Measurements from ENCODE around the gene AKAP8L. TPM values are rescaled to one million over a fixed set of nuclear protein-coding genes. Genes with fewer than 3 reads are reported as not detected.

AKAP8L gene
- polyA plus RNA-seq, 1 of the 3 experiments (the other 2 are of a cell fraction), result 44.7 TPM

GRCh38 chr19:15467734-15468214, 49.0 kb upstream of the AKAP8L start (continued):
- TF ChIP-seq FOXJ3 (CRISPR knock-in tag; IDR thresholded peaks at IDR 0.05) (no peak), EP300 (IDR thresholded peaks at IDR 0.05; ENCODE audit: borderline replicate concordance in 1 of 2, low read depth in 1 of 2, low read length in 1 of 2) (no peak), FOXM1 (IDR thresholded peaks at IDR 0.05; ENCODE audit: low read depth) (no peak), RAD21 (IDR thresholded peaks at IDR 0.05; ENCODE audit: low read length) (no peak), JUND (IDR thresholded peaks at IDR 0.05) (no peak), RFX5 (IDR thresholded peaks at IDR 0.05; ENCODE audit: low read length) (no peak)

DNA sequence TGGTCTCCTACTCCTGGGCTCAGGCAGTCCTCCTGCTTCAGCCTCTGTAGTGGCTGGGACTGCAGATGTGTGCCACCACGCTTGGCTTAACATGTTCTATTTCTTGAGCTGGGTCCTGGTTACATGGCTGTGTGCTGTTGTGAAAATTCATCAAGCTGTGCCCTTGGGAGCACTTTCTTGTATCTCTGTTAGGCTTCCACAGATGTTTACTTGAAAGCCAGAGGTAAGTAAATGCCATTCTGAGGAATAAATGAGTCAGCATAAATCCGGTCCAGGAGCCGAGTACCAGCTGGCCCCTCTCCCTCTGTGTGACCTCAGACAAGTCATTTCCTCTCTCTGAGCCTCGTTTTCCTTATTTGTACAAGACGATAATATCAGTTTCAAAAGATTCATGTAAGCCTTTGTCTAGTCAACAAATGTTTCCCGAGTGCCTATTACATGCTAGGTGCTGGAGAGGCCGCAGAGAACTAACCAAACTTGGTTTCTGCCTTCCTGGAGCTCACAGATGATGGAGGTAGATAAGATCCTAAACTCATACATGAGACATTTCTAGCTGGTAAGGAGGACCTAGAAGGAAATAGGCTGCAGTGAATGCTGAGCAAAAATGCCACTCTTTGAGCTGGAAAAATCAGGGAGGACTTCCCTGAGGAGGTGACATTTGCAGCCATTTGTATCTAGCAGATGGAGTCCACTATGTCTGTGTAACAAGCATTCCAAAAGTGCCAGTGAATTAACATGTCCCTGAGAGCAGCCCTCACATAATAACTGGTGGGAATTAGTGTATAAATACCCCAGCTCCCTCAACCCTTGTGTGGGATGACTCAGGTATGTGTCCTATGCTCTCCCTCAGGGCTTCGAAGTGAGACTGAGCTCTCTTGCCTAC, 48.3 kb upstream of the AKAP8L start:
- H4K20me1 ChIP-seq (ENCODE audit: insufficient read depth), result no peaks in the 10 kb centered on the region
- DNase-seq, result no peak
- no peak overlapping the region for H3K27ac ChIP-seq (ENCODE audit: low read depth in 2 of 2, low read length in 1 of 2)
- H3K79me2 ChIP-seq (ENCODE audit: insufficient read depth), result no peaks in the 10 kb centered on the region
- no peaks in the 10 kb centered on the region for H3K9me2 ChIP-seq
- H2AFZ ChIP-seq (ENCODE audit: low read depth), result no peak overlapping the region
- H3K4me1 ChIP-seq (ENCODE audit: control insufficient read depth in 1 of 2, insufficient read depth in 2 of 2, low read depth in 1 of 2, low read length in 1 of 2), result no peaks in the 10 kb centered on the region
- H3K36me3 ChIP-seq (replicated peaks in 1 of 2; ENCODE audit: control insufficient read depth in 1 of 2, insufficient read depth in 2 of 2, low read length in 1 of 2), result no peaks in the 10 kb centered on the region
- TF ChIP-seq EP300 (IDR thresholded peaks at IDR 0.05; ENCODE audit: borderline replicate concordance in 1 of 2, low read depth in 1 of 2, low read length in 1 of 2), result no peak
- TF ChIP-seq TCF12 (IDR thresholded peaks at IDR 0.05), result peak; percentile 20; the same call in 1 of the 2 replicates
- H3K9me3 ChIP-seq, result no peaks in the 10 kb centered on the region
- CTCF ChIA-PET, result interaction anchor here (0.7 to 1.5 kb wide), 2 partner anchors 12 to 48 kb away, joined by 3 to 5 read pairs; partner anchors contain the start of gene AKAP8L
- peaks cover 8% of the 10 kb centered on the region for H3F3A ChIP-seq (replicated peaks; ENCODE audit: insufficient read depth)
- H3K27me3 ChIP-seq (ENCODE audit: insufficient read depth), result peaks cover 24% of the 10 kb centered on the region
- no peak overlapping the region for H3K9ac ChIP-seq
- 13% methylated on average over 8 of the region's 8 CpGs for WGBS (ENCODE audit: low lambda C conversion rate)
- peak overlapping the region; percentile 14 for H3K4me2 ChIP-seq
- POLR2A ChIA-PET, result no interaction called here
- no peak overlapping the region for H3K4me3 ChIP-seq (ENCODE audit: low read depth in 2 of 2, low read length in 1 of 2)

- WGBS (ENCODE audit: low lambda C conversion rate), result 39% methylated on average over 16 of the region's 17 CpGs
- H2AFZ ChIP-seq (ENCODE audit: low read depth), result no peak within 1 kb of the TSS
- POLR2A ChIA-PET, result no interaction called here
Measured at GRCh38 chr19:15464394-15465385, 45.9 kb upstream of the AKAP8L start, which contains the start of gene RASAL3. TSS of gene RASAL3 (minus strand) at chr19:15464544. CDS start at chr19:15464358, 186 bp downstream.

More at GRCh38 chr19:15464394-15465385, 45.9 kb upstream of the AKAP8L start, which contains the start of gene RASAL3:
- Histone ChIP-seq H3K9me3 (no peaks in the 10 kb centered on the region), H3F3A (replicated peaks; ENCODE audit: insufficient read depth) (peaks cover 8% of the 10 kb centered on the region), H3K4me3 (ENCODE audit: low read depth in 2 of 2, low read length in 1 of 2) (no peak within 1 kb of the TSS), H3K4me2 (no peak within 1 kb of the TSS), H3K27me3 (ENCODE audit: insufficient read depth) (peaks cover 32% of the 10 kb centered on the region), H3K27ac (ENCODE audit: low read depth in 2 of 2, low read length in 1 of 2) (no peak within 1 kb of the TSS), H3K79me2 (ENCODE audit: insufficient read depth) (no peaks in the 10 kb centered on the region), H3K4me1 (ENCODE audit: control insufficient read depth in 1 of 2, insufficient read depth in 2 of 2, low read depth in 1 of 2, low read length in 1 of 2) (no peaks in the 10 kb centered on the region), H3K36me3 (replicated peaks in 1 of 2; ENCODE audit: control insufficient read depth in 1 of 2, insufficient read depth in 2 of 2, low read length in 1 of 2) (no peaks in the 10 kb centered on the region), H3K9me2 (no peaks in the 10 kb centered on the region), H4K20me1 (ENCODE audit: insufficient read depth) (no peaks in the 10 kb centered on the region), H3K9ac (no peak within 1 kb of the TSS)
- DNase-seq, result no peak
- no peak for TF ChIP-seq GABPA (IDR thresholded peaks at IDR 0.05; ENCODE audit: low read depth)
- CTCF ChIA-PET, result no interaction called here

All from SK-N-SH (cell line).